H4 (cell line): ENCODE measurements around the gene GALM. TPM values are rescaled to one million over a fixed set of nuclear protein-coding genes. Genes with fewer than 3 reads are reported as not detected.
"Not testable (repeated sequence)": the region's sequence is repeated elsewhere in the genome, so short reads cannot be mapped to it uniquely, and the experiment has no call there.

Experiments
- DNase-seq: peaks from one replicate; pipeline ENCODE4 v3.0.0-alpha.2; 2015; ENCODE audit warnings: low spot score
- total RNA-seq: library from RNA; depleted of rRNA; stranded (reverse); fragments of >200 nt; shearing (Covaris generic); gene quantifications from 2 replicates; pipeline ENCODE4 v1.2.3, GENCODE V29; 2014; rRNA removed

Gene GALM
- total RNA-seq, result not detected in 2 replicates

- DNase-seq, result no peak
Measured at GRCh38 chr2:38665854-38666555, at the start of gene GALM. Gene GALM (plus strand): TSS chr2:38666114. CDS start chr2:38666162, 48 bp downstream.

GRCh38 chr2:38617301-38617700, 48.6 kb upstream of the GALM start:
- no peak for DNase-seq

- no peak for DNase-seq
Measured at GRCh38 chr2:38619458-38620164, 46.3 kb upstream of the GALM start.

- DNase-seq, result no peak
Measured at GRCh38 chr2:38620282-38620977, 45.5 kb upstream of the GALM start.

- DNase-seq, result no peak
Measured at GRCh38 chr2:38621018-38621417, 44.9 kb upstream of the GALM start.

- no peak for DNase-seq
Measured at GRCh38 chr2:38622210-38622609, 43.7 kb upstream of the GALM start.

GRCh38 chr2:38626326-38627035, 39.4 kb upstream of the GALM start:
- DNase-seq, result no peak

GRCh38 chr2:38627391-38627790, 38.5 kb upstream of the GALM start:
- no peak for DNase-seq

GRCh38 chr2:38629684-38630083, 36.2 kb upstream of the GALM start:
- no peak for DNase-seq

GRCh38 chr2:38631976-38632375, 33.9 kb upstream of the GALM start:
- no peak for DNase-seq

- DNase-seq, result no peak
Measured at GRCh38 chr2:38632980-38633379, 32.9 kb upstream of the GALM start.

GRCh38 chr2:38633895-38634294, 32.0 kb upstream of the GALM start:
- no peak for DNase-seq

- no peak for DNase-seq
Measured at GRCh38 chr2:38634684-38635083, 31.2 kb upstream of the GALM start.

- DNase-seq, result no peak
Measured at GRCh38 chr2:38635139-38635538, 30.8 kb upstream of the GALM start.

- no peak for DNase-seq
Measured at GRCh38 chr2:38636069-38636468, 29.8 kb upstream of the GALM start.

- not testable (repeated sequence) for DNase-seq
Measured at GRCh38 chr2:38642373-38643017, 23.4 kb upstream of the GALM start.

GRCh38 chr2:38643021-38643671, 22.8 kb upstream of the GALM start:
- DNase-seq, result no peak

GRCh38 chr2:38643683-38644511, 22.0 kb upstream of the GALM start:
- not testable (repeated sequence) for DNase-seq

- no peak for DNase-seq
Measured at GRCh38 chr2:38648107-38648761, 17.7 kb upstream of the GALM start.
